ENCODE measurements around the gene TEX51. TPM values are rescaled to one million over a fixed set of nuclear protein-coding genes. Genes with fewer than 3 reads are reported as not detected.

Gene TEX51
- total and polyA plus RNA-seq, 12 donors: not detected

GRCh38 chr2:126880324-126880723 is 18.4 kb upstream of the TEX51 start:
- H3K27ac ChIP-seq: no peak overlapping the region
- no peaks in the 10 kb centered on the region for H3K4me1 ChIP-seq (replicated peaks in 1 of 2)
- TF ChIP-seq POLR2A (IDR thresholded peaks at IDR 0.05) (no peak), CTCF (IDR thresholded peaks at IDR 0.05) (no peak)
- DNase-seq: peak in 1 of 7 donors; percentile 4
- no peaks in the 10 kb centered on the region for H3K9me3 ChIP-seq (replicated peaks in 1 of 3)
- intact Hi-C loops (cut with DNase I): no loop called here
- H3K27me3 ChIP-seq: no peaks in the 10 kb centered on the region
- WGBS, 4 donors: 76 to 82% (median 80%) methylated on average over 7 of the region's 7 CpGs
- no peaks in the 10 kb centered on the region for H3K36me3 ChIP-seq (replicated peaks in 1 of 2)
- H3K4me3 ChIP-seq: no peak overlapping the region

GRCh38 chr2:126880817-126881216 is 17.9 kb upstream of the TEX51 start:
- WGBS, 4 donors: 65 to 84% (median 73%) methylated on average over 4 of the region's 4 CpGs
- no peaks in the 10 kb centered on the region for H3K27me3 ChIP-seq
- H3K27ac ChIP-seq: no peak overlapping the region
- no peaks in the 10 kb centered on the region for H3K36me3 ChIP-seq (replicated peaks in 1 of 2)
- intact Hi-C loops (cut with DNase I): no loop called here
- no peaks in the 10 kb centered on the region for H3K4me1 ChIP-seq (replicated peaks in 1 of 2)
- no peaks in the 10 kb centered on the region for H3K9me3 ChIP-seq (replicated peaks in 1 of 3)
- no peak for TF ChIP-seq CTCF (IDR thresholded peaks at IDR 0.05)
- no peak for TF ChIP-seq POLR2A (IDR thresholded peaks at IDR 0.05)
- H3K4me3 ChIP-seq: no peak overlapping the region
- no peak for DNase-seq

- no peak overlapping the region for H3K4me3 ChIP-seq
- H3K27ac ChIP-seq: no peak overlapping the region
- no peaks in the 10 kb centered on the region for H3K9me3 ChIP-seq (replicated peaks in 1 of 3)
- DNase-seq: peak in 1 of 7 donors; percentile 4
- no peaks in the 10 kb centered on the region for H3K36me3 ChIP-seq (replicated peaks in 1 of 2)
- no peaks in the 10 kb centered on the region for H3K4me1 ChIP-seq (replicated peaks in 1 of 2)
- H3K27me3 ChIP-seq: no peaks in the 10 kb centered on the region
- intact Hi-C loops (cut with DNase I): no loop called here
- WGBS, 4 donors: 53 to 63% (median 58%) methylated on average over 5 to 9 of the region's 9 CpGs
- TF ChIP-seq CTCF (IDR thresholded peaks at IDR 0.05): no peak
- TF ChIP-seq POLR2A (IDR thresholded peaks at IDR 0.05): no peak
These were observed 17.1 kb upstream of the TEX51 start for GRCh38 chr2:126881591-126881990.

- TF ChIP-seq CTCF (IDR thresholded peaks at IDR 0.05): no peak
- TF ChIP-seq POLR2A (IDR thresholded peaks at IDR 0.05): no peak
- Histone ChIP-seq H3K4me1 (replicated peaks in 1 of 2) (no peaks in the 10 kb centered on the region), H3K4me3 (no peak overlapping the region), H3K9me3 (replicated peaks in 1 of 3) (no peaks in the 10 kb centered on the region), H3K27ac (no peak overlapping the region), H3K36me3 (replicated peaks in 1 of 2) (no peaks in the 10 kb centered on the region), H3K27me3 (no peaks in the 10 kb centered on the region)
- 38 to 50% (median 40%) methylated on average over 2 of the region's 2 CpGs for WGBS, 4 donors
- DNase-seq: peak in 1 of 7 donors; percentile 0
- intact Hi-C loops (cut with DNase I): no loop called here
These were observed 16.5 kb upstream of the TEX51 start for GRCh38 chr2:126882181-126882580.
